Activated T-helper 17 cell treated with anti-CD3 and anti-CD28 coated beads, Interleukin-2, amount 50 U/mL, for 72 hours (primary cell): ENCODE data around the gene PCDHGB1. TPM values are rescaled to one million over a fixed set of nuclear protein-coding genes. Genes with fewer than 3 reads are reported as not detected.
A peak's percentile ranks its signal among the peaks of the same experiment; 100 is the strongest.
"Not testable (repeated sequence)": the region's sequence is repeated elsewhere in the genome, so short reads cannot be mapped to it uniquely, and the experiment has no call there.

Source experiments
- ATAC-seq: fragments of 150-1000 bp; cut with Tn5 transposase; replicated peaks from 2 replicates; pipeline ENCODE4 v1.10.0; 2021; ENCODE audit warnings: mild to moderate bottlenecking, moderate library complexity
- H3K27ac Mint-ChIP-seq: one replicate; pipeline ENCODE4 v1.8.0; 2022; ENCODE audit warnings: mixed read lengths
- H3K27me3 Mint-ChIP-seq: one replicate; pipeline ENCODE4 v1.8.0; 2022; ENCODE audit warnings: mixed read lengths
- H3K36me3 Mint-ChIP-seq: one replicate; pipeline ENCODE4 v1.8.0; 2022; ENCODE audit warnings: low read depth, mild to moderate bottlenecking, mixed read lengths
- H3K4me1 Mint-ChIP-seq: one replicate; pipeline ENCODE4 v1.8.0; 2022; ENCODE audit warnings: mixed read lengths
- H3K4me3 Mint-ChIP-seq: one replicate; pipeline ENCODE4 v1.8.0; 2022; ENCODE audit warnings: mild to moderate bottlenecking, mixed read lengths
- H3K9me3 Mint-ChIP-seq: one replicate; pipeline ENCODE4 v1.8.0; 2022; ENCODE audit warnings: mixed read lengths
- total RNA-seq, 2 donors: library from RNA; stranded (reverse); gene quantifications; one replicate each; pipeline ENCODE4 v1.2.3, GENCODE V29; 2022

PCDHGB1 gene
- total RNA-seq, 2 donors from 2014 or later = not detected

DNA sequence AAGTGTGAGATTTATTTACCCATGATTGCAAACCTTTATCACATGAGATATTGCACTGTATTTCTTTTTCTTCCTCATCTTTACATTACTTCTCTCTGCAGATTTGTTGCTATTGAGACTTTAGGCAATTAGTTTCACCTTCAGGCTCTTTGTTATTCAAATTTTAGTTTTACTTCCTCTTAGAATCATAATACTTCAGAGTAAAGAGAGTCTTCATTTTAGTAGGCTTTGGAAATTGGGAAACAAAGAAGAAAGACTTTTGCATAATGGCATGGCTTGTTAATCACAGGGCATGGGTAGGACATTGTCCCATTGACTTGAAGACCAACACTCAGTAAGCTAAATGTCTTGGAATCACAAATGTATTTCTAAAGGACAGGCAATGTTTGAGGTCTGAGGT lies 12.8 kb downstream of the PCDHGB1 start:
- Mint-ChIP-seq H3K4me1 (peaks cover 8% of the 10 kb centered on the region), H3K27ac (no peak overlapping the region), H3K27me3 (peaks cover 56% of the 10 kb centered on the region), H3K36me3 (peaks cover 10% of the 10 kb centered on the region), H3K9me3 (peaks cover 15% of the 10 kb centered on the region), H3K4me3 (no peak overlapping the region)
- ATAC-seq = no peak

DNA sequence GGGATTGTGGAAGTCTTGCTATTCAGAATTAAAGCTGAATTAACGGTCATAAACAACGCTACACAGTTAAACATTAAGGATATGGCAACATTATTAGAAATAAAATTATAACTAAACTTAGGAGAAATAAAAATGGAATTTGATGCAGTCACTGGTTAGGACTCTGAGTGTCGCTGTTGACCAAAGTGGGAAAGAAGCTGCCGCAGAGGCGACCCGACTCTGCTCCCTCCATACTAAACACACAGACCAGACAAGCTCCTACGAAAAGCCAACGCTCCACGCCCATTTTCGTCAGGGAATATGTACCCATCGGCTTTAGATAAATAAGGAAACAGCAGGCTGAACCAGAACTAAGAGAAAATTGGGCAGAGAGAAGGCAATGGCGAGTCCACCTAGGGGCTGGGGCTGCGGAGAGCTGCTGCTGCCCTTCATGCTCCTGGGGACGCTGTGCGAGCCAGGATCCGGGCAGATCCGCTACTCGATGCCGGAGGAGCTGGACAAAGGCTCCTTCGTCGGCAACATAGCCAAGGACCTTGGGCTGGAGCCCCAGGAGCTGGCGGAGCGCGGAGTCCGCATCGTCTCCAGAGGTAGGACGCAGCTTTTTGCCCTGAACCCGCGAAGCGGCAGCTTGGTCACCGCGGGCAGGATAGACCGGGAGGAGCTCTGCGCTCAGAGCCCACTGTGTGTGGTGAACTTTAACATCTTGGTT lies 14.2 kb downstream of the PCDHGB1 start, which contains the start of gene PCDHGA5:
Gene PCDHGA5, plus strand, starts transcription at position 211 of the 709 bp plus-strand sequence. Its CDS starts 169 bp downstream, at position 380.
- Mint-ChIP-seq H3K27ac (no peak within 1 kb of the TSS), H3K36me3 (peaks cover 10% of the 10 kb centered on the region), H3K4me3 (no peak within 1 kb of the TSS), H3K27me3 (peaks cover 60% of the 10 kb centered on the region), H3K4me1 (peaks cover 8% of the 10 kb centered on the region), H3K9me3 (peaks cover 15% of the 10 kb centered on the region)
- ATAC-seq = no peak

DNA sequence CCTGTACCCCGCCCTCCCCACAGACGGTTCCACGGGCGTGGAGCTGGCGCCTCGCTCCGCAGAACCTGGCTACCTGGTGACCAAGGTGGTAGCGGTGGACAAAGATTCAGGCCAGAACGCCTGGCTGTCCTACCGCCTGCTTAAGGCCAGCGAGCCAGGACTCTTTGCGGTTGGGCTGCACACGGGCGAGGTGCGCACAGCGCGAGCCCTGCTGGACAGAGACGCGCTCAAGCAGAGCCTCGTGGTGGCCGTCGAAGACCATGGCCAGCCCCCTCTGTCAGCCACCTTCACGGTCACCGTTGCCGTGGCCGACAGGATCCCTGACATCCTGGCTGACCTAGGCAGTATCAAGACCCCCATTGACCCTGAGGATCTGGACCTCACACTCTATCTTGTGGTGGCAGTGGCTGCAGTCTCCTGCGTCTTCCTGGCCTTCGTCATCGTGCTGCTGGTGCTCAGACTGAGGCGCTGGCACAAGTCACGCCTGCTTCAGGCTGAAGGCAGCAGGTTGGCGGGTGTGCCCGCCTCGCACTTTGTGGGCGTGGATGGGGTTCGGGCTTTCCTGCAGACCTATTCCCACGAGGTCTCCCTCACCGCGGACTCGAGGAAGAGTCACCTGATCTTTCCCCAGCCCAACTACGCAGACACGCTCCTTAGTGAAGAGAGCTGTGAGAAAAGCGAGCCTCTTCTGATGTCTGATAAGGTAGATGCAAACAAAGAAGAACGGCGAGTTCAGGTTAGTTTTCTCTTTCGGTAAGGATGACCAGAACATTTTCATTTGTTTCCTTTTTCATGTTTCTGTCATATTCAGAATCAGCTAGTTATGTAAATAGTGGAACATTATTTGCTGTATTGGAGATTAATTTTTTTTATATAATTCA lies 16.4 kb downstream of the PCDHGB1 start:
- H3K9me3 Mint-ChIP-seq = peaks cover 16% of the 10 kb centered on the region
- peaks cover 10% of the 10 kb centered on the region for H3K36me3 Mint-ChIP-seq
- no peak overlapping the region for H3K4me3 Mint-ChIP-seq
- H3K27me3 Mint-ChIP-seq = peaks cover 62% of the 10 kb centered on the region
- H3K27ac Mint-ChIP-seq = no peak overlapping the region
- ATAC-seq = no peak
- H3K4me1 Mint-ChIP-seq = peaks cover 13% of the 10 kb centered on the region

DNA sequence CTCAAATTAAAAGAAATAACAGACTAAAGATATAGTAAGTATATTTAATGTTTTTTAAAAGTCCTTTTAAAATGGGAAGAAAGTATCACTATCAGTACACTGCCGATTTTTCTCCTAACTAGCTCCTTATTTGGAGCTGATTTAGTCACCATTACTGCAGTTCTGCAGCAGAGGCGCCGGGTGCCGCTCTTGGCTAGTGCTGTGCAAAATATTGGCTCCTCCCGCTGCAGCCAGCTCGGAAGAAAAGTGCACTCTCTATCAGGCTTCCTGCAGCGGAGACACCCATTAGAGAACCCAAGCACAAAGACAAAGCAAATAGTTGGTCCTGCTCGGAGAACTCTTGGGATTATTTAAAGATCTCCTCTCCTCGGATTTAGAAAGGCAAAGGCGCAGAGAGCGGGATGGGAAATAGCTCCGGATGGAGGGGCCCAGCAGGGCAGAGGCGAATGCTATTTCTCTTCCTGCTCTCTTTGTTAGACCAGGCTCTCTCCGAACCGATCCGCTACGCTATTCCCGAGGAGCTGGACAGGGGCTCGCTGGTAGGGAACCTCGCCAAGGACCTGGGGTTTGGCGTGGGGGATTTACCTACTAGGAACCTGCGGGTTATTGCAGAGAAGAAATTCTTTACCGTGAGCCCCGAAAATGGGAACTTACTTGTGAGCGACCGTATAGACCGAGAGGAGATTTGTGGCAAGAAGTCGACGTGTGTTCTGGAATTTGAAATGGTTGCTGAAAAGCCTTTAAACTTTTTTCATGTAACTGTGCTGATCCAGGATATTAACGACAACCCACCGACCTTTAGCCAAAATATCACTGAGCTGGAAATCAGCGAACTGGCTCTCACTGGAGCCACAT lies 20.3 kb downstream of the PCDHGB1 start, which contains the start of gene PCDHGB3:
Gene PCDHGB3, plus strand, starts transcription at position 249 of the 855 bp plus-strand sequence. Its CDS starts 153 bp downstream, at position 402.
- Mint-ChIP-seq H3K9me3 (peaks cover 10% of the 10 kb centered on the region), H3K4me1 (peaks cover 8% of the 10 kb centered on the region), H3K27me3 (peaks cover 53% of the 10 kb centered on the region), H3K36me3 (no peaks in the 10 kb centered on the region), H3K27ac (no peak within 1 kb of the TSS), H3K4me3 (peak within 1 kb of the TSS; percentile 74)
- ATAC-seq = peak; percentile 63

DNA sequence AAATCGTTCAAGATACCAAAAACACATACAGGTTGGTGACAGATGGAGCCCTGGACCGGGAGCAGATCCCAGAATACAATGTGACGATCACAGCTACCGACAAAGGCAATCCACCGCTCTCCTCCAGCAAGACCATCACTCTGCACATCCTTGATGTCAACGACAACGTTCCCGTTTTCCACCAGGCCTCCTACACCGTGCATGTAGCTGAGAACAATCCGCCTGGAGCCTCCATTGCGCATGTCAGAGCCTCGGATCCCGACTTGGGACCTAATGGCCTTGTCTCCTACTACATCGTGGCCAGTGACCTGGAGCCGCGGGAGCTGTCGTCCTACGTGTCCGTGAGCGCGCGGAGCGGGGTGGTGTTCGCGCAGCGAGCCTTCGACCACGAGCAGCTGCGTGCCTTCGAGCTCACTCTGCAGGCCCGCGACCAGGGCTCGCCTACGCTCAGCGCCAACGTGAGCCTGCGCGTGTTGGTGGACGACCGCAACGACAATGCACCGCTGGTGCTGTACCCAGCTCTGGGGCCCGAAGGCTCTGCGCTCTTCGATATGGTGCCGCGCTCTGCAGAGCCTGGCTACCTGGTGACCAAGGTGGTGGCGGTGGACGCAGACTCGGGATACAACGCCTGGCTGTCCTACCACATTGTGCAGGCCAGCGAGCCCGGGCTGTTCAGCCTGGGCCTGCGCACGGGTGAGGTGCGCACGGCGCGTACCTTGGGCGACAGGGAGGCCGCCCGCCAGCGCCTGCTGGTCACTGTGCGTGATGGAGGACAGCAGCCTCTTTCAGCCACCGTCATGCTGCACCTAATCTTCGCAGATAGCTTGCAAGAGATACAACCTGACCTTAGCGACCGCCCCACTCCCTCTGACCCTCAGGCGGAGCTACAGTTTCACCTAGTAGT lies 21.9 kb downstream of the PCDHGB1 start:
- H3K9me3 Mint-ChIP-seq = peaks cover 8% of the 10 kb centered on the region
- no peak overlapping the region for H3K4me3 Mint-ChIP-seq
- ATAC-seq = no peak
- no peak overlapping the region for H3K27ac Mint-ChIP-seq
- peaks cover 8% of the 10 kb centered on the region for H3K4me1 Mint-ChIP-seq
- H3K27me3 Mint-ChIP-seq = peaks cover 46% of the 10 kb centered on the region
- no peaks in the 10 kb centered on the region for H3K36me3 Mint-ChIP-seq

DNA sequence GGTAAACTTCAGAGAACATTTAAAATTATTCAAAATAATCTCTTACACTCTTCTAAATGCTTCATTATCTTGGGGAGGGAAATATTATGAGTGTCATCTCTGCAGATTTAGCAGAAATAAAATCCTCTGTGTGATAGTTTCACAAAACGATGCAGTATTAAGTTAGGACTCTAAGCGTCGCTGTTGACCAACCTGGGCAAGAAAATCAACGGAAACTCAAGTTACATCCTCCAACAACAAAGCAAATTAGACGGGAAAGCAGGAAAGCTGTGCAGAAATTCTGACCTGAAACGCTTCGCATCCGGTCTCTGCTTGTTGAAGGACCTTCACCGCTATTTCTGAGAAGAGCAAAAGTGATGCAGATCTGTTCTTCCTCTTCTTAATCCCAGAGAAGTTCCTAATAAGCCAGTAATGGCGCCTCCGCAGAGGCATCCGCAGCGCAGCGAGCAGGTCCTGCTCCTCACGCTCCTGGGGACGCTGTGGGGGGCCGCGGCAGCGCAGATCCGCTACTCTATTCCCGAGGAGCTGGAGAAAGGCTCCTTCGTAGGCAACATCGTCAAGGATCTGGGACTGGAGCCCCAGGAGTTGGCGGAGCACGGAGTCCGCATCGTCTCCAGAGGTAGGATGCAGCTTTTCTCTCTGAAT lies 23.9 kb downstream of the PCDHGB1 start, which contains the start of gene PCDHGA6:
Gene PCDHGA6, plus strand, starts transcription at position 219 of the 645 bp plus-strand sequence. Its CDS starts 193 bp downstream, at position 412.
- no peak within 1 kb of the TSS for H3K27ac Mint-ChIP-seq
- peak within 1 kb of the TSS; percentile 44 for H3K4me3 Mint-ChIP-seq
- peaks cover 41% of the 10 kb centered on the region for H3K27me3 Mint-ChIP-seq

DNA sequence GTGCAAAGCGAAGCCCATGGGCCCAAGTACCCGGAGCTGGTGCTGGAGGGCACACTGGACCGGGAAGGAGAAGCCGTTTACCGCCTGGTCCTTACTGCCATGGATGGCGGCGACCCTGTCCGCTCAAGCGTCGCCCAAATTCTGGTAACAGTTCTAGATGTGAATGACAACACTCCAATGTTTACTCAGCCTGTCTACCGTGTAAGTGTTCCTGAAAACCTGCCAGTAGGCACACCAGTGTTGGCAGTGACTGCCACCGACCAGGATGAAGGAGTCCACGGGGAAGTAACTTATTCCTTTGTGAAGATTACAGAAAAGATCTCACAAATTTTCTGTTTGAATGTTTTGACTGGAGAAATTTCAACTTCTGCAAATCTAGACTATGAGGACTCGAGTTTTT lies 24.7 kb downstream of the PCDHGB1 start:
- H3K9me3 Mint-ChIP-seq = peaks cover 8% of the 10 kb centered on the region
- H3K4me1 Mint-ChIP-seq = peaks cover 8% of the 10 kb centered on the region
- H3K27me3 Mint-ChIP-seq = peaks cover 41% of the 10 kb centered on the region
- no peak for ATAC-seq
- no peak overlapping the region for H3K27ac Mint-ChIP-seq
- no peak overlapping the region for H3K4me3 Mint-ChIP-seq
- no peaks in the 10 kb centered on the region for H3K36me3 Mint-ChIP-seq

More for the DNA sequence above, 23.9 kb downstream of the PCDHGB1 start, which contains the start of gene PCDHGA6:
- Mint-ChIP-seq H3K36me3 (no peaks in the 10 kb centered on the region), H3K4me1 (peaks cover 8% of the 10 kb centered on the region), H3K9me3 (peaks cover 8% of the 10 kb centered on the region)
- ATAC-seq = no peak

DNA sequence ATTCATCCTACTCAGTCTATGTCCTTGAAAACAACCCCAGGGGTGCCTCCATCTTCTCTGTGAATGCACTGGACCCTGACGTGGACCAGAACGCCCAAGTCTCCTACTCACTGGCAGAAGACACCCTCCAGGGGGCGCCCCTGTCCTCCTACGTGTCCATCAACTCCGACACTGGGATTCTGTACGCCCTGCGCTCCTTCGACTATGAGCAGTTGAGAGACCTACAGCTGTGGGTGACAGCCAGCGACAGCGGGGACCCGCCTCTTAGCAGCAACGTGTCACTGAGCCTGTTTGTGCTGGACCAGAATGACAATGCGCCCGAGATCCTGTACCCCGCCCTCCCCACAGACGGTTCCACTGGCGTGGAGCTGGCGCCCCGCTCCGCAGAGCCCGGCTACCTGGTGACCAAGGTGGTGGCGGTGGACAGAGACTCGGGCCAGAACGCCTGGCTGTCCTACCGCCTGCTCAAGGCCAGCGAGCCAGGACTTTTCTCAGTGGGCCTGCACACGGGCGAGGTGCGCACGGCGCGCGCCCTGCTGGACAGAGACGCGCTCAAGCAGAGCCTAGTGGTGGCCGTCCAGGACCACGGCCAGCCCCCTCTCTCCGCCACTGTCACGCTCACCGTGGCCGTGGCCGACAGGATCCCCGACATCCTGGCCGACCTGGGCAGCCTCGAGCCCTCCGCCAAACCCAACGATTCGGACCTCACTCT lies 25.7 kb downstream of the PCDHGB1 start:
- not testable (repeated sequence) for H3K27ac Mint-ChIP-seq, H3K36me3 Mint-ChIP-seq
- H3K27me3 Mint-ChIP-seq = peaks cover 38% of the 10 kb centered on the region

DNA sequence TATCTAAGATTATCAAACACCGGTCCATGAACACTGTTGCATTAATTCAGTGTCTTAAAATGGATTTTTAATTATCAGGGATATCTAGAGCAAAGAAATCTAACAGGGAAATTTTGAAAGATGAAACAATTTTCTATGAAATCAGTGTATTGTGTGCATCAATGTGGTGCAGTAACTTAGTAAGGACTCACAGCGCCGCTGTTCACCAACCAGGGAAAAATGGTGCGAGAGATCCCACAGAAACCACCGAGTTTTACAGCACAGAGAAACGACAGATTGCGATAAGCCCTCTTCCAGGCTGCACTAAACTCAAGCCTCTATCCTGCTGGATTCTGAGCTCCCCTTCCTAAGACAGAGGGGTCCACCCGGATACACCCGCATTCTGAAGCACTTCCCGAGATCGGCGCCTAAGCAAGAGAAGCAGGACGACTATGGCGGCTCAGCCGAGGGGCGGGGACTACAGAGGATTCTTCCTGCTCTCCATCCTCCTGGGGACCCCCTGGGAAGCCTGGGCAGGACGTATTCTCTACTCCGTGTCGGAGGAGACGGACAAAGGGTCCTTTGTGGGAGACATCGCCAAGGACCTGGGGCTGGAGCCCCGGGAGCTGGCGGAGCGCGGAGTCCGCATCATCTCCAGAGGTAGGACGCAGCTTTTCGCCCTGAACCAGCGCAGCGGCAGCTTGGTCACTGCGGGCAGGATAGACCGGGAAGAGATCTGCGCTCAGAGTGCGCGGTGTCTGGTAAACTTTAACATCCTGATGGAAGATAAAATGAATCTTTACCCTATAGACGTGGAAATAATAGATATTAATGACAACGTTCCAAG lies 32.8 kb downstream of the PCDHGB1 start, which contains the start of gene PCDHGA7:
Gene PCDHGA7, plus strand, starts transcription at position 274 of the 826 bp plus-strand sequence. Its CDS starts 158 bp downstream, at position 432.
- Mint-ChIP-seq H3K36me3 (peaks cover 5% of the 10 kb centered on the region), H3K4me3 (peak within 1 kb of the TSS; percentile 45), H3K27ac (no peak within 1 kb of the TSS), H3K4me1 (no peaks in the 10 kb centered on the region), H3K9me3 (peaks cover 5% of the 10 kb centered on the region), H3K27me3 (peaks cover 49% of the 10 kb centered on the region)
- ATAC-seq = no peak

More for the DNA sequence above, 25.7 kb downstream of the PCDHGB1 start:
- not testable (repeated sequence) for H3K4me1 Mint-ChIP-seq, H3K9me3 Mint-ChIP-seq, H3K4me3 Mint-ChIP-seq, ATAC-seq

DNA sequence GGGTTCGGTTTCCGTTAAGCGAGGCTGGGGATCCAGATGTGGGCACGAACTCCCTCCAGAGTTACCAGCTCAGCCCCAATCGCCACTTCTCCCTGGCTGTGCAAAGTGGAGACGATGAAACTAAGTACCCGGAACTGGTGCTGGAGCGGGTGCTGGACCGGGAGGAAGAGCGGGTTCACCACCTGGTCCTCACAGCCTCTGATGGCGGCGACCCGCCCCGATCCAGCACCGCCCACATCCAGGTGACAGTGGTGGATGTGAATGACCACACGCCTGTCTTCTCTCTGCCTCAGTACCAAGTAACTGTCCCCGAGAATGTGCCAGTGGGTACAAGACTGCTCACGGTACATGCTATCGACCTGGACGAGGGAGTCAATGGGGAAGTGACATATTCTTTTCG lies 33.4 kb downstream of the PCDHGB1 start:
- no peak for ATAC-seq
- Mint-ChIP-seq H3K27me3 (peaks cover 51% of the 10 kb centered on the region), H3K4me1 (no peaks in the 10 kb centered on the region), H3K27ac (no peak overlapping the region), H3K36me3 (peaks cover 6% of the 10 kb centered on the region), H3K9me3 (peaks cover 7% of the 10 kb centered on the region), H3K4me3 (no peak overlapping the region)

DNA sequence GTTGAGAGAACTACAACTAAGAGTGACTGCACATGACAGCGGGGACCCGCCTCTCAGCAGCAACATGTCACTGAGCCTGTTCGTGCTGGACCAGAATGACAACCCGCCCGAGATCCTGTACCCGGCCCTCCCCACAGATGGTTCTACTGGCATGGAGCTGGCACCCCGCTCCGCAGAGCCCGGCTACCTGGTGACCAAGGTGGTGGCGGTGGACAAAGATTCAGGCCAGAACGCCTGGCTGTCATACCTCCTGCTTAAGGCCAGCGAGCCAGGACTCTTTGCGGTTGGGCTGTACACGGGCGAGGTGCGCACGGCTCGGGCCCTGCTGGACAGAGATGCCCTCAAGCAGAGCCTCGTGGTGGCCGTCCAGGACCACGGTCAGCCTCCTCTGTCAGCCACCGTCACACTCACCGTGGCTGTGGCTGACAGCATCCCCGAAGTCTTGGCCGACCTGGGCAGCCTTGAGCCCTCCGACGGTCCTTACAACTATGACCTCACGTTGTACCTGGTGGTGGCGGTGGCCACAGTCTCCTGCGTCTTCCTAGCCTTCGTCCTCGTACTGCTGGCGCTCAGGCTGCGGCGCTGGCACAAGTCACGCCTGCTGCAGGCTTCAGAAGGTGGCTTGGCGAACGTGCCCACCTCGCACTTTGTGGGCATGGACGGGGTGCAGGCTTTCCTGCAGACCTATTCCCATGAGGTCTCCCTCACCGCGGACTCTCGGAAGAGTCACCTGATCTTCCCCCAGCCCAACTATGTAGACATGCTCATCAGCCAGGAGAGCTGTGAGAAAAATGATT lies 34.8 kb downstream of the PCDHGB1 start:
- no peak overlapping the region for H3K4me3 Mint-ChIP-seq
- H3K27me3 Mint-ChIP-seq = peaks cover 54% of the 10 kb centered on the region
- no peaks in the 10 kb centered on the region for H3K4me1 Mint-ChIP-seq
- peaks cover 11% of the 10 kb centered on the region for H3K36me3 Mint-ChIP-seq
- no peak for ATAC-seq
- peaks cover 14% of the 10 kb centered on the region for H3K9me3 Mint-ChIP-seq
- no peak overlapping the region for H3K27ac Mint-ChIP-seq
